Measurements from ENCODE around the gene DAAM1.

DNA sequence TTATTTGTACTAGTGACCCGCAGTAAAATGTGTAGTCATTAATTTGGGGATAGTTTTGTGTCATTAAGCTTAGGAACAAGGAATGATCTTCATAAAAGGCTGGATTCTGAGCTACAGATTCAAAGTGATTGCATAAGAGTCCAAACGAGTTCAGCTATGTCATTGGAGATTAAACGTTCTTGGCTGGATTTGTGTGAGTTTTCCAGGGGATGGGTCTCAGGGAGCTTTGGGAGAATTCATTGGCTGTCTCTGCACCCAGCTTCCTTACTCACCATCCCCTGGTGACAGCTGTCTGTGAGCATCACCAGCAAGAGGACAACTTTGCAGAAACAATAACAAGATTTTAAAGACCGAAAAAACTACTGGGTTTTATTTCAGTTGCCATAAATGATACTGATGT lies 130.4 kb downstream of the DAAM1 start:
- TF ChIP-seq CTCF (IDR thresholded peaks at IDR 0.05), result no peak
- TF ChIP-seq TAF1 (IDR thresholded peaks at IDR 0.05; ENCODE audit: borderline replicate concordance, low read depth, low read length), result no peak
